ENCODE results near the gene SUGCT. TPM values are rescaled to one million over a fixed set of nuclear protein-coding genes. Genes with fewer than 3 reads are reported as not detected.

The SUGCT gene
- total RNA-seq, 1 experiment from 2014 or later = 4.6 TPM

DNA sequence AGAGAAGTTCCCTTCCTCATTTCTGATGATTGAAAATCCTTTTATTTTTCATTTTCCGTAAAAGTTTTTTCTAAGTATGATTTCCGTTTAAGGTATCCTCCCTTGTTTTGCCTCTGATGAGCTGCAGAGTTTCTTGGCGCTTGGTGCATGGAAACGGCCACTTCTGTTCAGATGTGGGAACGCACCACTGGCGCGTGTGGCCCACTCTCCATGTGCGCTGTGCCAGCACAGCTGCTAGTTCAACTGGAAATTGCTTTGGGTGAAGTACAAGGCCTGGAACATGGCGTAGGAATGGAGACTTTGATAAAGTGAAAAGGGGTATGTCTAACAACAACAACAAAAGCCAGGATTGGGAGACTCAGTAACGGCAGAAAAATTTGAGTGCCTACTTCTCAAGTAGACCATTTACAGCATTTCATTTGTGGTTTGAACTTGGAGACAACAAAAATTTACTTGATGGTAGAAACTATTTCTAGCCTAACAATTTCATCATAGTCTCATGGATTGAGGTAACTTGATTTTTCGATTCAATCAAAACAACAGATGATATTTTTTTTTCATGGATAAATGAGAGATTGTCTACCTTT is 364.2 kb downstream of the SUGCT start (continued):
- TF ChIP-seq, protein P1, sequence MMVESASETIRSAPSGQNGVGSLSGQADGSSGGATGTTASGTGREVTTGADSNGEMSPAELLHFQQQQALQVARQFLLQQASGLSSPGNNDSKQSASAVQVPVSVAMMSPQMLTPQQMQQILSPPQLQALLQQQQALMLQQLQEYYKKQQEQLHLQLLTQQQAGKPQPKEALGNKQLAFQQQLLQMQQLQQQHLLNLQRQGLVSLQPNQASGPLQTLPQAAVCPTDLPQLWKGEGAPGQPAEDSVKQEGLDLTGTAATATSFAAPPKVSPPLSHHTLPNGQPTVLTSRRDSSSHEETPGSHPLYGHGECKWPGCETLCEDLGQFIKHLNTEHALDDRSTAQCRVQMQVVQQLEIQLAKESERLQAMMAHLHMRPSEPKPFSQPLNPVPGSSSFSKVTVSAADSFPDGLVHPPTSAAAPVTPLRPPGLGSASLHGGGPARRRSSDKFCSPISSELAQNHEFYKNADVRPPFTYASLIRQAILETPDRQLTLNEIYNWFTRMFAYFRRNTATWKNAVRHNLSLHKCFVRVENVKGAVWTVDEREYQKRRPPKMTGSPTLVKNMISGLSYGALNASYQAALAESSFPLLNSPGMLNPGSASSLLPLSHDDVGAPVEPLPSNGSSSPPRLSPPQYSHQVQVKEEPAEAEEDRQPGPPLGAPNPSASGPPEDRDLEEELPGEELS (CRISPR knock-in tag; IDR thresholded peaks at IDR 0.05) = no peak
- TF ChIP-seq, protein P2, sequence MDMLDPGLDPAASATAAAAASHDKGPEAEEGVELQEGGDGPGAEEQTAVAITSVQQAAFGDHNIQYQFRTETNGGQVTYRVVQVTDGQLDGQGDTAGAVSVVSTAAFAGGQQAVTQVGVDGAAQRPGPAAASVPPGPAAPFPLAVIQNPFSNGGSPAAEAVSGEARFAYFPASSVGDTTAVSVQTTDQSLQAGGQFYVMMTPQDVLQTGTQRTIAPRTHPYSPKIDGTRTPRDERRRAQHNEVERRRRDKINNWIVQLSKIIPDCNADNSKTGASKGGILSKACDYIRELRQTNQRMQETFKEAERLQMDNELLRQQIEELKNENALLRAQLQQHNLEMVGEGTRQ (CRISPR knock-in tag; IDR thresholded peaks at IDR 0.05) = no peak
- TF ChIP-seq NR1H2 (CRISPR knock-in tag; IDR thresholded peaks at IDR 0.05) = no peak
- no peak for TF ChIP-seq NFYB (CRISPR knock-in tag; conservative IDR thresholded peaks at IDR 0.05; ENCODE audit: low read depth)
- no peak for TF ChIP-seq JUN (CRISPR knock-in tag; IDR thresholded peaks at IDR 0.05)
- no peak for TF ChIP-seq EMX1 (CRISPR knock-in tag; IDR thresholded peaks at IDR 0.05)

DNA sequence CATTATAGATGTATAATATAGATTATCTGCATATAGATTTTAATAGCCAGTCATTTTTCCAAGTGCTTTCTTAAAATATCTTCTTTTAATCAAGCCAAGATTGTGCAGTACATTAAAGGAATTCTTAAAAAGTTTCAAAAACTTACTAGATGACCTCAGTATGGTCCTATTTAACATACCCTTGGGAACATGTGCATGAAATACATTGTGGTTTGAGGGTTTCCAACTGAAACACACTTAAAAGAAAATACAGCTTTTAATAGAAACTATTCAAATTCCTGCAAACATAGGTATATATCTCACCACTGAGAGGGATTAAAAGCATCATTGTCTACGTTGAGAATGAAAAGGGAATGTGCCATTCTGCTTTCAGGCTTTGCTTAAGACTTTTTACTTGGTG is 364.9 kb downstream of the SUGCT start:
- no peaks in the 10 kb centered on the region for H3K36me3 Mint-ChIP-seq
- no peaks in the 10 kb centered on the region for H3K27me3 Mint-ChIP-seq (ENCODE audit: low read depth)
- no peak overlapping the region for H3K27ac Mint-ChIP-seq
- no peaks in the 10 kb centered on the region for H3K9me3 Mint-ChIP-seq
- no peak overlapping the region for H3K4me3 Mint-ChIP-seq
- ChIA-PET POLR2A (no interaction called here), CTCF (no interaction called here)
- DNase-seq (ENCODE audit: low spot score) (no peak), ATAC-seq (no peak)
- no peaks in the 10 kb centered on the region for H3K4me1 Mint-ChIP-seq
- TF ChIP-seq ZNF138 (CRISPR knock-in tag; conservative IDR thresholded peaks at IDR 0.05) = no peak
- no peak for TF ChIP-seq GTF2I (CRISPR knock-in tag; conservative IDR thresholded peaks at IDR 0.05)
- no peak for TF ChIP-seq ZNF416 (CRISPR knock-in tag; IDR thresholded peaks at IDR 0.05)
- no peak for TF ChIP-seq RELA (CRISPR knock-in tag; IDR thresholded peaks at IDR 0.05; ENCODE audit: borderline replicate concordance)
- no peak for TF ChIP-seq RORB (CRISPR knock-in tag; IDR thresholded peaks at IDR 0.05)
- TF ChIP-seq, protein P3, sequence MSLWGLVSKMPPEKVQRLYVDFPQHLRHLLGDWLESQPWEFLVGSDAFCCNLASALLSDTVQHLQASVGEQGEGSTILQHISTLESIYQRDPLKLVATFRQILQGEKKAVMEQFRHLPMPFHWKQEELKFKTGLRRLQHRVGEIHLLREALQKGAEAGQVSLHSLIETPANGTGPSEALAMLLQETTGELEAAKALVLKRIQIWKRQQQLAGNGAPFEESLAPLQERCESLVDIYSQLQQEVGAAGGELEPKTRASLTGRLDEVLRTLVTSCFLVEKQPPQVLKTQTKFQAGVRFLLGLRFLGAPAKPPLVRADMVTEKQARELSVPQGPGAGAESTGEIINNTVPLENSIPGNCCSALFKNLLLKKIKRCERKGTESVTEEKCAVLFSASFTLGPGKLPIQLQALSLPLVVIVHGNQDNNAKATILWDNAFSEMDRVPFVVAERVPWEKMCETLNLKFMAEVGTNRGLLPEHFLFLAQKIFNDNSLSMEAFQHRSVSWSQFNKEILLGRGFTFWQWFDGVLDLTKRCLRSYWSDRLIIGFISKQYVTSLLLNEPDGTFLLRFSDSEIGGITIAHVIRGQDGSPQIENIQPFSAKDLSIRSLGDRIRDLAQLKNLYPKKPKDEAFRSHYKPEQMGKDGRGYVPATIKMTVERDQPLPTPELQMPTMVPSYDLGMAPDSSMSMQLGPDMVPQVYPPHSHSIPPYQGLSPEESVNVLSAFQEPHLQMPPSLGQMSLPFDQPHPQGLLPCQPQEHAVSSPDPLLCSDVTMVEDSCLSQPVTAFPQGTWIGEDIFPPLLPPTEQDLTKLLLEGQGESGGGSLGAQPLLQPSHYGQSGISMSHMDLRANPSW (CRISPR knock-in tag; conservative IDR thresholded peaks at IDR 0.05; ENCODE audit: low read depth) = no peak
- TF ChIP-seq, protein P4, sequence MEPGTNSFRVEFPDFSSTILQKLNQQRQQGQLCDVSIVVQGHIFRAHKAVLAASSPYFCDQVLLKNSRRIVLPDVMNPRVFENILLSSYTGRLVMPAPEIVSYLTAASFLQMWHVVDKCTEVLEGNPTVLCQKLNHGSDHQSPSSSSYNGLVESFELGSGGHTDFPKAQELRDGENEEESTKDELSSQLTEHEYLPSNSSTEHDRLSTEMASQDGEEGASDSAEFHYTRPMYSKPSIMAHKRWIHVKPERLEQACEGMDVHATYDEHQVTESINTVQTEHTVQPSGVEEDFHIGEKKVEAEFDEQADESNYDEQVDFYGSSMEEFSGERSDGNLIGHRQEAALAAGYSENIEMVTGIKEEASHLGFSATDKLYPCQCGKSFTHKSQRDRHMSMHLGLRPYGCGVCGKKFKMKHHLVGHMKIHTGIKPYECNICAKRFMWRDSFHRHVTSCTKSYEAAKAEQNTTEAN (CRISPR knock-in tag; IDR thresholded peaks at IDR 0.05) = no peak
- TF ChIP-seq SP1 (CRISPR knock-in tag; conservative IDR thresholded peaks at IDR 0.05) = no peak
- no peak for TF ChIP-seq SMAD4 (CRISPR knock-in tag; IDR thresholded peaks at IDR 0.05)
- TF ChIP-seq FOXJ3 (CRISPR knock-in tag; IDR thresholded peaks at IDR 0.05; ENCODE audit: borderline replicate concordance) = no peak
- no peak for TF ChIP-seq CBFB (CRISPR knock-in tag; IDR thresholded peaks at IDR 0.05; ENCODE audit: low read depth)
- no peak for TF ChIP-seq FOXK1 (CRISPR knock-in tag; IDR thresholded peaks at IDR 0.05)
- TF ChIP-seq TP53 (CRISPR knock-in tag; IDR thresholded peaks at IDR 0.05) = no peak
- TF ChIP-seq CREM (CRISPR knock-in tag; IDR thresholded peaks at IDR 0.05) = no peak
- no peak for TF ChIP-seq ZNF671 (CRISPR knock-in tag; IDR thresholded peaks at IDR 0.05)
- no peak for TF ChIP-seq JUN (CRISPR knock-in tag; IDR thresholded peaks at IDR 0.05)
